HG03175 (cell line): ENCODE results near the gene PTPRU.
"Not testable (repeated sequence)": the region's sequence is repeated elsewhere in the genome, so short reads cannot be mapped to it uniquely, and the experiment has no call there.

Source experiments
- ATAC-seq: cut with Tn5 transposase; IDR thresholded peaks from one replicate; pipeline ENCODE4 v1.9.1; 2021; ENCODE audit warnings: mild to moderate bottlenecking, moderate library complexity; ENCODE audit not compliant: unreplicated experiment

The PTPRU gene

GRCh38 chr1:29221296-29221695 lies 15.0 kb upstream of the PTPRU start:
- no peak for ATAC-seq

GRCh38 chr1:29222260-29222659 lies 14.1 kb upstream of the PTPRU start:
- ATAC-seq: not testable (repeated sequence)

- no peak for ATAC-seq
Observed at GRCh38 chr1:29222686-29223085, 13.6 kb upstream of the PTPRU start.

- no peak for ATAC-seq
Observed at GRCh38 chr1:29223521-29223920, 12.8 kb upstream of the PTPRU start.

GRCh38 chr1:29224356-29224837 lies 11.9 kb upstream of the PTPRU start:
- ATAC-seq: no peak

- ATAC-seq: no peak
Observed at GRCh38 chr1:29225361-29225760, 11.0 kb upstream of the PTPRU start.

- no peak for ATAC-seq
Observed at GRCh38 chr1:29227511-29227910, 8.8 kb upstream of the PTPRU start.

GRCh38 chr1:29230204-29230552 lies 6.1 kb upstream of the PTPRU start:
- ATAC-seq: no peak

GRCh38 chr1:29230553-29231378 lies 5.6 kb upstream of the PTPRU start, which contains the start of gene MECR:
Gene MECR, minus strand, starts transcription at chr1:29230934. Its CDS starts 28 bp downstream, at chr1:29230906.
- peak; percentile 89 for ATAC-seq

GRCh38 chr1:29232387-29232786 lies 3.9 kb upstream of the PTPRU start:
- ATAC-seq: no peak

GRCh38 chr1:29233693-29234092 lies 2.6 kb upstream of the PTPRU start:
- ATAC-seq: no peak

GRCh38 chr1:29234471-29234870 lies 1.9 kb upstream of the PTPRU start:
- ATAC-seq: no peak

- not testable (repeated sequence) for ATAC-seq
Observed at GRCh38 chr1:29234881-29235280, 1.4 kb upstream of the PTPRU start.

GRCh38 chr1:29236712-29237128 lies 398 bp downstream of the PTPRU start:
- ATAC-seq: no peak

- no peak for ATAC-seq
Observed at GRCh38 chr1:29237129-29237821, 953 bp downstream of the PTPRU start.

GRCh38 chr1:29237852-29238619 lies 1.7 kb downstream of the PTPRU start:
- ATAC-seq: no peak

- no peak for ATAC-seq
Observed at GRCh38 chr1:29238620-29239002, 2.3 kb downstream of the PTPRU start.

- ATAC-seq: no peak
Observed at GRCh38 chr1:29239142-29239541, 2.8 kb downstream of the PTPRU start.

GRCh38 chr1:29240400-29240837 lies 4.1 kb downstream of the PTPRU start:
- ATAC-seq: no peak

GRCh38 chr1:29240986-29241385 lies 4.7 kb downstream of the PTPRU start:
- no peak for ATAC-seq
